GM12878 (cell line): ENCODE data around the gene OTOGL. TPM values are rescaled to one million over a fixed set of nuclear protein-coding genes. Genes with fewer than 3 reads are reported as not detected.

Experiments
- BCL3 ChIP-seq: IDR thresholded peaks from 2 replicates; pipeline ENCODE4 v1.6.1; 2011; ENCODE audit warnings: borderline replicate concordance, low read depth, mild to moderate bottlenecking, moderate library complexity, low read length; ENCODE audit not compliant: insufficient read depth, poor library complexity, severe bottlenecking
- BMI1 ChIP-seq: fragments of 450-650 bp; IDR thresholded peaks from 2 replicates; pipeline ENCODE4 v1.6.1; 2016; ENCODE audit warnings: mild to moderate bottlenecking, moderate library complexity, borderline replicate concordance
- CBX5 ChIP-seq: sonication (generic); IDR thresholded peaks from 2 replicates; pipeline ENCODE4 v1.6.1; 2016; ENCODE audit warnings: low read depth, moderate library complexity, mild to moderate bottlenecking, inconsistent platforms
- EP300 ChIP-seq, 2 experiments: fragments of 150-350 bp in 1 of 2; IDR thresholded peaks; 2 replicates each; pipeline ENCODE4 v1.6.1; 2011 to 2012; ENCODE audit warnings: low read depth in 2 of 2, low read length in 2 of 2, borderline replicate concordance in 1 of 2, improper control_type of control experiment in 1 of 2, inconsistent platforms in 1 of 2; ENCODE audit not compliant: control insufficient read depth in 1 of 2
- IKZF1 ChIP-seq: fragments of 450-650 bp; conservative IDR thresholded peaks from 2 replicates; pipeline ENCODE4 v1.6.1; 2017; ENCODE audit warnings: antibody characterized with exemption, mild to moderate bottlenecking
- IKZF2 ChIP-seq, 2 experiments: fragments of 450-650 bp; IDR thresholded peaks; 2 replicates each; pipeline ENCODE4 v1.6.1; 2017; ENCODE audit warnings: mild to moderate bottlenecking in 2 of 2, moderate library complexity in 2 of 2
- IRF4 ChIP-seq: IDR thresholded peaks from 2 replicates; pipeline ENCODE4 v1.6.1; 2011; ENCODE audit warnings: low read depth, low read length
- JUNB ChIP-seq: IDR thresholded peaks from 2 replicates; pipeline ENCODE4 v1.6.1; 2016; ENCODE audit warnings: antibody characterized with exemption, mild to moderate bottlenecking
- JUND ChIP-seq: IDR thresholded peaks from 2 replicates; pipeline ENCODE4 v1.6.1; 2012; ENCODE audit warnings: low read depth, mild to moderate bottlenecking, low read length, improper control_type of control experiment, moderate library complexity
- LARP7 ChIP-seq: fragments of 450-650 bp; IDR thresholded peaks from 2 replicates; pipeline ENCODE4 v1.6.1; 2017; ENCODE audit warnings: mild to moderate bottlenecking
- MAX ChIP-seq: IDR thresholded peaks from 2 replicates; pipeline ENCODE4 v1.6.1; 2012; ENCODE audit warnings: low read depth, low read length, improper control_type of control experiment
- NKRF ChIP-seq: fragments of 450-650 bp; conservative IDR thresholded peaks from 2 replicates; pipeline ENCODE4 v1.6.1; 2017; ENCODE audit warnings: mild to moderate bottlenecking, moderate library complexity
- NR2C1 ChIP-seq: fragments of 450-650 bp; IDR thresholded peaks from 2 replicates; pipeline ENCODE4 v1.6.1; 2017; ENCODE audit warnings: antibody characterized with exemption, mild to moderate bottlenecking, moderate library complexity
- PAX8 ChIP-seq: fragments of 450-650 bp; IDR thresholded peaks from 2 replicates; pipeline ENCODE4 v1.6.1; 2017; ENCODE audit warnings: mild to moderate bottlenecking, moderate library complexity
- POLR2AphosphoS5 ChIP-seq: IDR thresholded peaks from 2 replicates; pipeline ENCODE4 v1.6.1; 2011; ENCODE audit warnings: mild to moderate bottlenecking, low read length, inconsistent platforms
- RUNX3 ChIP-seq: IDR thresholded peaks from 2 replicates; pipeline ENCODE4 v1.6.1; 2012; ENCODE audit warnings: low read length, inconsistent platforms
- SMAD5 ChIP-seq: IDR thresholded peaks from 2 replicates; pipeline ENCODE4 v1.6.1; 2016; ENCODE audit warnings: antibody characterized with exemption, low read depth
- SUZ12 ChIP-seq: fragments of 200-600 bp; sonication (generic); IDR thresholded peaks from one replicate; pipeline ENCODE4 v1.6.1; 2018; ENCODE audit warnings: antibody characterized with exemption, mild to moderate bottlenecking; ENCODE audit not compliant: unreplicated experiment
- TCF3 ChIP-seq: IDR thresholded peaks from 2 replicates; pipeline ENCODE4 v1.6.1; 2012; ENCODE audit warnings: low read depth, mild to moderate bottlenecking, low read length, borderline replicate concordance; ENCODE audit not compliant: insufficient read depth
- YBX1 ChIP-seq: fragments of 450-650 bp; IDR thresholded peaks from 2 replicates; pipeline ENCODE4 v1.6.1; 2016; ENCODE audit warnings: antibody characterized with exemption
- ZNF207 ChIP-seq: fragments of 450-650 bp; IDR thresholded peaks from 2 replicates; pipeline ENCODE4 v1.6.1; 2014; ENCODE audit warnings: antibody characterized with exemption, mild to moderate bottlenecking, borderline replicate concordance
- ZNF24 ChIP-seq: fragments of 450-650 bp; IDR thresholded peaks from 2 replicates; pipeline ENCODE4 v1.6.1; 2017; ENCODE audit warnings: antibody characterized with exemption, mild to moderate bottlenecking
- ZSCAN29 ChIP-seq: fragments of 450-650 bp; IDR thresholded peaks from 2 replicates; pipeline ENCODE4 v1.6.1; 2017; ENCODE audit warnings: mild to moderate bottlenecking, moderate library complexity
- ZZZ3 ChIP-seq: IDR thresholded peaks from 2 replicates; pipeline ENCODE4 v1.6.1; 2011; ENCODE audit warnings: low read depth; ENCODE audit not compliant: control insufficient read depth, insufficient read length
- polyA plus RNA-seq, 11 experiments: library from polyadenylated mRNA; depleted of rRNA in 4 of 11; unstranded in 6 of 11; stranded (reverse) in 5 of 11; fragments of >200 nt; fragmentation: Nextera tagmentation in 4 of 11; fragmentation: Illumina TruSeq in 1 of 11; extraction: Ambion mirVana in 4 of 11; extraction: Trizol in 1 of 11; gene quantifications; 1 replicate in 1 of 11; 2 replicates in 10 of 11; pipeline versions ENCODE4 v1.2.1 to v1.2.3, GENCODE V29; 2011 to 2016; ENCODE audit warnings: inconsistent platforms in 2 of 11, missing spikeins in 2 of 11, low read depth in 1 of 11
- total RNA-seq, 4 experiments: library from RNA; depleted of rRNA in 3 of 4; stranded (reverse); fragments of >200 nt in 3 of 4; fragmentation: Illumina TruSeq in 1 of 4; extraction: Trizol in 1 of 4; gene quantifications; 2 replicates each; pipeline versions ENCODE4 v1.2.1 to v1.2.3, GENCODE V29; 2013 to 2021
- TF ChIP-seq, protein P1 (sequence below): IDR thresholded peaks from 2 replicates; pipeline ENCODE4 v1.6.1; 2012; ENCODE audit warnings: mild to moderate bottlenecking, low read depth, low read length

OTOGL gene
- total and polyA plus RNA-seq, 10 of the 15 experiments (the other 5 are each of a cell fraction or from before 2014, with no cell fraction given): 0.04 to 3.7 (median 0.27) TPM

GRCh38 chr12:80187660-80188090, 88.3 kb downstream of the OTOGL start (continued):
- no peak for TF ChIP-seq TCF3
- no peak for TF ChIP-seq ZNF207
- no peak for TF ChIP-seq CBX5
- no peak for TF ChIP-seq YBX1
- no peak for TF ChIP-seq NR2C1
- TF ChIP-seq ZZZ3: no peak
- TF ChIP-seq SMAD5: no peak
- 0 out of 2 replicates have a peak, but pooled peaks have one; percentile 16 for TF ChIP-seq IKZF1
- 0 out of 2 replicates have a peak, but pooled peaks have one; percentile 10 for TF ChIP-seq IRF4
- TF ChIP-seq JUNB: no peak
- TF ChIP-seq SUZ12: no peak
- TF ChIP-seq NKRF: no peak
- no peak for TF ChIP-seq POLR2AphosphoS5
- TF ChIP-seq BCL3: no peak
- TF ChIP-seq EP300 (IDR thresholded peaks at IDR 0.05; ENCODE audit: borderline replicate concordance in 1 of 2, control insufficient read depth in 1 of 2, low read depth in 2 of 2, low read length in 2 of 2): peak in 1 of 2 experiments; percentile 26; a peak in 1 of 4 replicates
- no peak for TF ChIP-seq JUND
- TF ChIP-seq RUNX3: peak; percentile 43
- TF ChIP-seq MAX: no peak
- no peak for TF ChIP-seq ZSCAN29
- no peak for TF ChIP-seq PAX8
- peak in 1 of 2 experiments; percentile 33; a peak in 1 of 4 replicates for TF ChIP-seq IKZF2 (IDR thresholded peaks at IDR 0.05)
- TF ChIP-seq BMI1: no peak
- no peak for TF ChIP-seq ZNF24
- TF ChIP-seq, protein P1, sequence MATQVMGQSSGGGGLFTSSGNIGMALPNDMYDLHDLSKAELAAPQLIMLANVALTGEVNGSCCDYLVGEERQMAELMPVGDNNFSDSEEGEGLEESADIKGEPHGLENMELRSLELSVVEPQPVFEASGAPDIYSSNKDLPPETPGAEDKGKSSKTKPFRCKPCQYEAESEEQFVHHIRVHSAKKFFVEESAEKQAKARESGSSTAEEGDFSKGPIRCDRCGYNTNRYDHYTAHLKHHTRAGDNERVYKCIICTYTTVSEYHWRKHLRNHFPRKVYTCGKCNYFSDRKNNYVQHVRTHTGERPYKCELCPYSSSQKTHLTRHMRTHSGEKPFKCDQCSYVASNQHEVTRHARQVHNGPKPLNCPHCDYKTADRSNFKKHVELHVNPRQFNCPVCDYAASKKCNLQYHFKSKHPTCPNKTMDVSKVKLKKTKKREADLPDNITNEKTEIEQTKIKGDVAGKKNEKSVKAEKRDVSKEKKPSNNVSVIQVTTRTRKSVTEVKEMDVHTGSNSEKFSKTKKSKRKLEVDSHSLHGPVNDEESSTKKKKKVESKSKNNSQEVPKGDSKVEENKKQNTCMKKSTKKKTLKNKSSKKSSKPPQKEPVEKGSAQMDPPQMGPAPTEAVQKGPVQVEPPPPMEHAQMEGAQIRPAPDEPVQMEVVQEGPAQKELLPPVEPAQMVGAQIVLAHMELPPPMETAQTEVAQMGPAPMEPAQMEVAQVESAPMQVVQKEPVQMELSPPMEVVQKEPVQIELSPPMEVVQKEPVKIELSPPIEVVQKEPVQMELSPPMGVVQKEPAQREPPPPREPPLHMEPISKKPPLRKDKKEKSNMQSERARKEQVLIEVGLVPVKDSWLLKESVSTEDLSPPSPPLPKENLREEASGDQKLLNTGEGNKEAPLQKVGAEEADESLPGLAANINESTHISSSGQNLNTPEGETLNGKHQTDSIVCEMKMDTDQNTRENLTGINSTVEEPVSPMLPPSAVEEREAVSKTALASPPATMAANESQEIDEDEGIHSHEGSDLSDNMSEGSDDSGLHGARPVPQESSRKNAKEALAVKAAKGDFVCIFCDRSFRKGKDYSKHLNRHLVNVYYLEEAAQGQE: no peak
- TF ChIP-seq LARP7: no peak
